ENCODE data around the gene GNA12.

The GNA12 gene

DNA sequence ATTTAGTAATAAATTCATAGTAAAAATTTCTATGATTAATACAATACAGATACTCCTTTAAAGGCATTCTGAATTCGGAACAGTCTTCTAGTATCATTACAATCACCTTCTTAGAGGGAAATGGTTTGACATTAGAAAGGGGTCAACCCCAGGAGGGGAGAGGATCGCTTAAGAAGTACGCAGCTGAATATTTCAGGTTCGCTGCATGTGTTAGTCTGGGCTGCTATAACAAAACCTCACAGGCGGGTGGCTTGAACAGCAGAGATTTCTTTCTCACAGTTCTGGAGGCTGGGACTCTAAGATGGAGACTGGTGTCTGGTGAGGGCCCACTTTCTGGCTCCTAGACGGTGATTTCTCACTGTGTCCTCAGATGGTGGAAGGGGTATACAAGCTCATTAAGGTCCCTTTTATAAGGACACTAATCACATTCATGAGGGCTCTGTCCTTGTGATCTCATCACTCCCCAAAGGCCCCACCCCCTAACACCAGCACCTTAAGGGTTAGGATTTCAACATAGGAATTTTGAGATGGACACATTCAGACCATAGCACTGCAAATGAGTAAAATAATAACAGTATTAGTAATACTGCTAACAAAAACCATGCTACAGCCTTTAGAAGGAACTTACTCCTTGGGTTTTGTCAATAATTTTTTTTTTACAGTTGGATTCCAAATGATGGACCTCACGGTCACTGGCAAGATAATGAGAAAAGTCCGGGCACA is 34.0 kb downstream of the GNA12 start:
- DNase-seq (ENCODE audit: low read depth): no peak
- no peak overlapping the region for H3K4me3 ChIP-seq (replicated peaks; ENCODE audit: low read depth, low read length)
- TF ChIP-seq, protein P1, sequence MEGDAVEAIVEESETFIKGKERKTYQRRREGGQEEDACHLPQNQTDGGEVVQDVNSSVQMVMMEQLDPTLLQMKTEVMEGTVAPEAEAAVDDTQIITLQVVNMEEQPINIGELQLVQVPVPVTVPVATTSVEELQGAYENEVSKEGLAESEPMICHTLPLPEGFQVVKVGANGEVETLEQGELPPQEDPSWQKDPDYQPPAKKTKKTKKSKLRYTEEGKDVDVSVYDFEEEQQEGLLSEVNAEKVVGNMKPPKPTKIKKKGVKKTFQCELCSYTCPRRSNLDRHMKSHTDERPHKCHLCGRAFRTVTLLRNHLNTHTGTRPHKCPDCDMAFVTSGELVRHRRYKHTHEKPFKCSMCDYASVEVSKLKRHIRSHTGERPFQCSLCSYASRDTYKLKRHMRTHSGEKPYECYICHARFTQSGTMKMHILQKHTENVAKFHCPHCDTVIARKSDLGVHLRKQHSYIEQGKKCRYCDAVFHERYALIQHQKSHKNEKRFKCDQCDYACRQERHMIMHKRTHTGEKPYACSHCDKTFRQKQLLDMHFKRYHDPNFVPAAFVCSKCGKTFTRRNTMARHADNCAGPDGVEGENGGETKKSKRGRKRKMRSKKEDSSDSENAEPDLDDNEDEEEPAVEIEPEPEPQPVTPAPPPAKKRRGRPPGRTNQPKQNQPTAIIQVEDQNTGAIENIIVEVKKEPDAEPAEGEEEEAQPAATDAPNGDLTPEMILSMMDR (IDR thresholded peaks at IDR 0.05; ENCODE audit: low read length, missing control alignments): no peak

DNA sequence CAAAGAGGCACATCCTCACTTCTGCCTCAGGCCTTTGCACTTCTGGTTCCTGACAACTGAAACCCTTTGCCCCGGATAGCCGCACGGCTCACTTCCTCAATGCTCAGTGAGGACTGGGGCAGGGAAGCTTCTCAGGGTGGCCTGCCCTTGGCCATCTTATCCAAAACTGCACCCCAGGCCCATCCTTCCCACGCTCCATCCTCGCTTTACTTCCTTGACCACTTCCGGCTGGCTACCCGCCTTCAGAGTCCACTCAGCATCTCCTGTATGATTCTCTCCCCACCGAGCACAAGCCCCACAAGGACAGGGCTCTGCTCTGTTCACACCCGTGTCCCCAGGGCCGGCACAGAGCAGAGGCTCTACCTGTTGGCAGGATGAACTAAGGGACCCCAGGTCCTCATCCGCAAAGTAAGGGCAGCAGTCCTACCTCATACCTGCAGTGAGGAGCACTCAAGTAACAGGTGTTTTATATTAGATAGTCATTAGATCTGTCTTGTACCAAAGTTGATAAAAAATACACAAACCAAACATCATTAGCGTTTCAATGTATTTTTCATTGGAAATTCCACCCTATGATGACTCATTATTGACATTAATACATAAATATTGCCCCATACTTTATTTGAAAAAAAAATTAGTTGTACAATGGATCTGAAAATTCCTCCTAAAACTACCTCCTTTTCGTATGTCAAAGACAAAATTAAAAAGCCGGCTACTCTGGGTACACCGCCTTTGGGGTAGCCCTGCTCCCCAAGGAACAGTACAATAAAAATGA is 35.0 kb downstream of the GNA12 start:
- DNase-seq (ENCODE audit: low read depth): no peak
- TF ChIP-seq, protein P1 (IDR thresholded peaks at IDR 0.05; ENCODE audit: low read length, missing control alignments): no peak
- no peak overlapping the region for H3K4me3 ChIP-seq (replicated peaks; ENCODE audit: low read depth, low read length)

DNA sequence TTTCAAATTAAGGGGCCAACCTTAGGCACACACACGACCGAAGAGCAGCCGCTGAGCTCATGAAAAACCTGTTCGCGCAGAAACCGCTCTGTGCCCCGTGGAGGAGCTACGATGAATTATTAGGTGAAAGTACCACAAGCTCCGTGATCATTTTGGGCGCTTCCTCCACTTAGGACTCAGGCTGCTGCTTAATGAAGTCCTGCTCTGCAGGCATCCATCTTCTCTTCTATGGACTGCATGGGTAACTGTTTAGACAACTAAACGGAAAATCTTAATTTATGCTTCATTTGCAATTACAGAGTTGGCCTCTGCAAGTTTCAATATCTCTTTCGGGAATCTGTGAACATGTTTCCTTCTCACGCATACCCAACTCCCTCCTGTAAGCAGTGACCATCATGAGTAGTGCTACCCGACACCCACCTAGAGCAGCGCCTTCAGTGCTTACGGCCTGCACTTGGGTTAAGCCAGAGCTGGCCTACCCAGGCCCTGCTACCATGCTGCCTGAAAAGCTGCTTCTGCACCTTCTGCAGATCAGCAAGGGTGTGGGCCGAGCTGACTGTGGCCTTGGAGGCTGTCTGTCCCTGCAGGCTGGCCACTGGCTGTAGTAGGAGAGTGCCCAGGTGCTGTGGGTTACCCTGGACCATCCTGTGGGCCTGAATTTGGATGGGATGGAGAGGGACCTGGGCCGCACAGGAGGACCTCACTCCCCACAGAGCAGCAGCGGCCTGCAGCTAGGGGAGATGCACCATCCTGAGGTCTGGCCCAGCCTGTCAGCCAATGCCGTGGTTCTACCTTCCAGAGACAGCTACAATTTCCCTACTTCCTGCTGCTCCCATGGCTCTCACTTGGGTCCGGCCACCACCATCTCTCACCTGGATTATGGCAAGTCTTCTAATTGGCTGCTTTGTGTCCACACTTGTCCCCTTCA is 36.0 kb downstream of the GNA12 start:
- TF ChIP-seq, protein P1 (IDR thresholded peaks at IDR 0.05; ENCODE audit: low read length, missing control alignments): no peak
- DNase-seq (ENCODE audit: low read depth): no peak
- no peak overlapping the region for H3K4me3 ChIP-seq (replicated peaks; ENCODE audit: low read depth, low read length)

DNA sequence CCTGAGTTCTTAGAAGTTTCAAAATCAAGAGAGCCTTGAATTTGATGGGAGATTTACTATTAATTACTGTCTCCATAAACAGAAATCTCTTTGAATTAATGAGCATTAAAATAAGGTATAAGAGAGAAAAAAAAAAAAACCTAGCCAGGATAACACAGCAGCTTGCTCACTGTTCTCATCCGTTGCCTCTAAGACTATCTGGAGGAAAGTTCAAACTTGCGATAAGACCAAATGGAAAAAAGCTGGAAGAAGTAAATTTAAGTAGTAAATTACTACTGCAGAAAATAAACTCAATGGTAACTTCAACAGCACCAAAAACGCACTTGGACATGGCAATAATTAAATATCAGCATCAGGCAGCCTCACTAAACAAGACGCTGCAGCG is 36.7 kb downstream of the GNA12 start:
- TF ChIP-seq, protein P1 (IDR thresholded peaks at IDR 0.05; ENCODE audit: low read length, missing control alignments): no peak
- H3K4me3 ChIP-seq (replicated peaks; ENCODE audit: low read depth, low read length): no peak overlapping the region
- no peak for DNase-seq (ENCODE audit: low read depth)

DNA sequence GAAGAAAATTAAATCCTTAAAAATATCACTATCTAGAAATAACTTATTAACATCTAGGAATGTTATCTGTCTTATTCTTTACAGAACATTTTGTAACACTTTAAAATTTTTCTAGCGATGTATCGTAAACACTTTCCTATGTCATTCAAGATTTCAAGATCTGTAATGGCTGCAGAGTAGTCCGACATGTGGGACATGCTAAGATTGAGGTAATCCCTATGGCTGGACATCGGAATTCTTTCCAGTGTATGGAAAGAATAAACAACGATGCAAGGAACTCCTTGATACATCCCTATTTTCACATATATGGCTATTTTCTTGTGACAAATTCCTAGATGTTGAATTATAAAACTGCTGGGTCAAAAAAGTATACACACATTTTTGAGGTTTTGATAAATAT is 37.5 kb downstream of the GNA12 start:
- no peak overlapping the region for H3K4me3 ChIP-seq (replicated peaks; ENCODE audit: low read depth, low read length)
- TF ChIP-seq, protein P1 (IDR thresholded peaks at IDR 0.05; ENCODE audit: low read length, missing control alignments): no peak
- DNase-seq (ENCODE audit: low read depth): no peak

DNA sequence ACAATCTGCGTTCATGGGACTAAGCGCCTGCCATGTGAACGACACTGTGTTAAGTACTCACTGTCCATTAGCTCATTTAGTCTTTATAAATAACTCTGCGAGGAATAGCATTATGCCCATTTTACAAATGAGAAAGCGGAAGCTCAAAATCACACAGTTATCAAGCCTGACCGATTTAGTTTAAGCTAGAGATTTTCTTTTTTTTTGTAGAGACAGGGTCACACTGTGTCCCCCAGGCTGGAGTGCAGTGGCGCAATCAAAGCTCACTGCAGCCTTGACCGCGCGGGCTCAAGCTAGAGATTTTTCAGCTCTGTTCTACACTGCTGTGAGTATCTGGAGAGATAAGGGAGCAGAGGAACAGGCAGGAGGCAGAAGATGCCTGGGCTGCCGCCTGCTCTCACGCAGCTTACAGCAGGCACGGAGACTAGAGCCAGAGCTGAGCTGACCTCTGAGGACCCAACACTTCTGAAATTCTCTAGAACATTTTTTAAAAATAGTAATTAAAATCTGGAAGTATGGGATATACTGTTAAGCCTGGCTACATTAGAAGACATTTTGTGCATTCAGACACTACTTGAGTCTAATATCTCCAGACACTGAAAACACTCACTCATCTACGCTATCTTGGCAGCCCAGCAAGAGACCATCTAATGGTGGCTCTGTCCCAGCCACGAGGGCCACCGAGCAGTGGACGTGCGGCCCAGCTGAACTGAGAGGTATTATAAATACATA is 38.7 kb downstream of the GNA12 start:
- peak; percentile 63 for DNase-seq (ENCODE audit: low read depth)
- TF ChIP-seq, protein P1 (IDR thresholded peaks at IDR 0.05; ENCODE audit: low read length, missing control alignments): no peak
- no peak overlapping the region for H3K4me3 ChIP-seq (replicated peaks; ENCODE audit: low read depth, low read length)
